ENCODE measurements around the gene HRAS. TPM values are rescaled to one million over a fixed set of nuclear protein-coding genes. Genes with fewer than 3 reads are reported as not detected.

The HRAS gene
- total and polyA plus RNA-seq, 2 experiments from 2014 or later = 49.6 to 97.8 TPM

- Histone ChIP-seq H3K9me3 (ENCODE audit: low read depth) (no peaks in the 10 kb centered on the region), H3K4me3 (peak overlapping the region; percentile 91), H3K4me1 (ENCODE audit: low read depth) (peaks cover 4% of the 10 kb centered on the region), H3K36me3 (no peaks in the 10 kb centered on the region), H3K27ac (no peak overlapping the region), H3K27me3 (peaks cover 35% of the 10 kb centered on the region)
- no peak for DNase-seq (ENCODE audit: low read depth in 1 of 2, low spot score in 1 of 2)
- no peak for TF ChIP-seq CTCF (IDR thresholded peaks at IDR 0.05; ENCODE audit: low read depth, low read length)
Measured at GRCh38 chr11:559712-560304, 24.4 kb upstream of the HRAS start.

DNA sequence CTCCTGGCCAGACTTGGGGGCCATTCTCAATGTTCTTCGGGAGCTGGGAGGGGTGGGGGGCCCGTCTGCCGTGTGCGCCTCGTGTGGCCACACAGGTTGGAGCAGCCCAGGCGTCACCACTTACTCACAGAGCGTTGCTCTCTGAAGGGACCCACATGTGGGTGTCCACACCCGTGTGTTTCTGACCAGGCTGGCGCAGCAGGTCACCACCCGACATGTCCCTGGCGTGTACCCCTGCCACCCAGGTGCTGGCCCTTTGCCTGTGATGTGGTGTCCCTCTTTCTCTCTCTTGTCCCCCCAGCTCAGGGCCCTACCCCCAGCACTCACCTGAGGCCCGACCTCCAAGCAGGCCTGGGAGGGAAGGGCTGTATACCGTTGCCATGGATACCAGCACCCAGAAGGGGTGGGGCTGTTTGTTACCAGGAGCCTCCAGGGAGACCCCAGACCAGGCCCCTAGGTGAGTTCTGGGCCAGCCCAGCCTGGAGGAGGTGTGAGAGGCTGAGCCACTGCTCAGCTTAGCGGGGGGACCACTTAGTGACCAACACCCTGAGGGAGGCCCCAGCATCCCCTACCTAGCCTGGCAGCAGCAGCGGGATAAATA lies 23.7 kb upstream of the HRAS start:
- H3K27me3 ChIP-seq = peaks cover 39% of the 10 kb centered on the region

GRCh38 chr11:558503-558902 lies 23.1 kb upstream of the HRAS start:
- H3K27ac ChIP-seq = no peak overlapping the region
- H3K9me3 ChIP-seq (ENCODE audit: low read depth) = no peaks in the 10 kb centered on the region
- H3K4me1 ChIP-seq (ENCODE audit: low read depth) = peaks cover 11% of the 10 kb centered on the region
- TF ChIP-seq CTCF (IDR thresholded peaks at IDR 0.05; ENCODE audit: low read depth, low read length) = no peak
- DNase-seq (ENCODE audit: low read depth in 1 of 2, low spot score in 1 of 2) = no peak
- no peak overlapping the region for H3K4me3 ChIP-seq
- no peaks in the 10 kb centered on the region for H3K36me3 ChIP-seq
- peaks cover 39% of the 10 kb centered on the region for H3K27me3 ChIP-seq

More for the DNA sequence above, 23.7 kb upstream of the HRAS start:
- no peaks in the 10 kb centered on the region for H3K9me3 ChIP-seq (ENCODE audit: low read depth)
- no peaks in the 10 kb centered on the region for H3K36me3 ChIP-seq
- no peak overlapping the region for H3K27ac ChIP-seq
- peaks cover 10% of the 10 kb centered on the region for H3K4me1 ChIP-seq (ENCODE audit: low read depth)
- no peak overlapping the region for H3K4me3 ChIP-seq
- no peak for TF ChIP-seq CTCF (IDR thresholded peaks at IDR 0.05; ENCODE audit: low read depth, low read length)
- no peak for DNase-seq (ENCODE audit: low read depth in 1 of 2, low spot score in 1 of 2)

- Histone ChIP-seq H3K27ac (no peak overlapping the region), H3K36me3 (no peaks in the 10 kb centered on the region), H3K4me3 (no peak overlapping the region), H3K9me3 (ENCODE audit: low read depth) (no peaks in the 10 kb centered on the region), H3K27me3 (peaks cover 39% of the 10 kb centered on the region), H3K4me1 (ENCODE audit: low read depth) (peaks cover 11% of the 10 kb centered on the region)
- no peak for DNase-seq (ENCODE audit: low read depth in 1 of 2, low spot score in 1 of 2)
- TF ChIP-seq CTCF (IDR thresholded peaks at IDR 0.05; ENCODE audit: low read depth, low read length) = no peak
Measured at GRCh38 chr11:557328-558132, 22.2 kb upstream of the HRAS start.

- H3K27ac ChIP-seq = no peak overlapping the region
- H3K36me3 ChIP-seq = no peaks in the 10 kb centered on the region
- no peaks in the 10 kb centered on the region for H3K9me3 ChIP-seq (ENCODE audit: low read depth)
- H3K4me1 ChIP-seq (ENCODE audit: low read depth) = peaks cover 11% of the 10 kb centered on the region
- peaks cover 39% of the 10 kb centered on the region for H3K27me3 ChIP-seq
- DNase-seq (ENCODE audit: low read depth in 1 of 2, low spot score in 1 of 2) = no peak
- no peak overlapping the region for H3K4me3 ChIP-seq
- no peak for TF ChIP-seq CTCF (IDR thresholded peaks at IDR 0.05; ENCODE audit: low read depth, low read length)
Measured at GRCh38 chr11:556662-557256, 21.4 kb upstream of the HRAS start.

Data from cardiac muscle cell (in vitro differentiated cells and primary cell).